IPS-NIHi7 (cell line): ENCODE results near the gene RELN.

Source experiments
- DNase-seq: peaks from one replicate; pipeline ENCODE4 v3.0.0; 2012; ENCODE audit warnings: mixed read lengths; ENCODE audit errors: extremely low spot score

Gene RELN

DNA sequence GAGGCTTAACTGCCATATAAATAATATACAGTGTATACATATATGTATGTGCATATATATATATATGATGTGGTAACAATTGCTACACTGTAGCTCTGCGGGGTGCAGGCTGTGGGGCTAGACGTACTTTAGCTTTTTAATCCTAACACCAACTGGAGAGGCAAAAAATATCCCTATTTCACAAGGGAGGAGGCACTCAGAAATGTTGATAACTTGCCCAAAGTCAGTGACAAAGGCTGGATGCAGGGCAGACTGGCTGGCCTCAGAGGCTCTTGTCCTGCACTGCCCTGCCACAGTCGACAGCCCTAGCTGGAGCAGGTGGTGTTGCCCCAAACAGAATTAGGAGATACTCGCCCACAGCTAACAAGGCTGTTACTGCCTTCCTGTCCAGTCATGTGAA lies 1.5 kb upstream of the RELN start:
- DNase-seq = no peak

- DNase-seq = peak; percentile 64
Measured at GRCh38 chr7:103989785-103990767, 618 bp upstream of the RELN start.

DNA sequence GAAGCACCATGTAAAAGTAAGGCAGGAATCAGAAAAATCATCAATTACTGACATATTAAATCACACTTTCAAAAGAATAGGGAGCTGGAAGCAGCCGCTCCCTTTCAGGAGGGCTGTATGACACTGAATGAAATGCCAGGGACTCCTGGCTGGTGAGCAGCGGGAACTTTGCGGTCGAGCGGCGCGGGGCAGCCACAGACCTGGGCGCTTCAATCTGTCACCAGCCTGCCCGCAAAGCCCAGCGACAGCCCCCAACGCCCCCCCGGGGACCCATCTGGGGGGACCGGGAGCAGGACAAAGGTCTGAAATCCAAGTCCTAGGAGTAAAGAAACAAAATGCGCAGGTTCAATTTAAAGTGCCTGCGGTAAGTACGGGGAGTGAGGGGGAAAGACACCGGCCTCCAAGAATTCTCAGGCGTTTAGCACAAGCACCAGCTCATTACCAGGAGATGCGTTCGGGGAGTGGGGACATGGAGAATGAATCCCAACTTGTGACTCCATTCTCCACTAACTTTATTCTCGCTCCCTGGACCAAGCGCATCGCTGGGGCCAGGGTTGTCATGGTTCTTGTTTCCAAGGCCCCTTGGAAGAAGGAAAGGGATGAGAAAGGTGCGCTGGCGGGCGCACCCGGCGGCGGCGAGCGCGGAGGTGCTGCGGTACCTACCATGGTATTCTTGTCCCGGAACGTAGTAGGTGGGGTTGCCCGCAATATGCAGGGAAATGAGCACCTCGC lies 824 bp downstream of the RELN start:
- peak; percentile 17 for DNase-seq

DNA sequence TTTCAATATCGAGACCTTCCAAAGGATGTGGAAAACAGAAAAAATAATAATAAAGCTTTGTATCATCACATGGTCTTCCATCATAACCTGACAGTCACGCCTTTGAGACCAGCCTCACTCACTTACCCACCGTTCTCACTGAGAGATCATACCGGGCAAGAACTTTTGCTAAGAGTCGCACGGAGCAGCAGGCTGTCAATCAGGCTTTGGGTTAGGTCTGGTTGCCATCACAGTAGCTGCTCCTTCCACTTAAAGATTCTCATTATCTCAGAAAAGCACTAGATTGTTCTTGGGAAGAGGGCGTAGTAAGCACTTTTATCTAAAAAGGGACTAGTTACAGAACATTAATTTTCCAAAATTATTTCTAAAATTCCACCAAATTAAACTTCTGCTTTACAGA lies 2.0 kb downstream of the RELN start:
- no peak for DNase-seq

GRCh38 chr7:103985565-103986126 lies 3.8 kb downstream of the RELN start:
- DNase-seq = no peak

GRCh38 chr7:103984050-103984449 lies 5.4 kb downstream of the RELN start:
- no peak for DNase-seq

- no peak for DNase-seq
Measured at GRCh38 chr7:103983201-103983977, 6.1 kb downstream of the RELN start.

DNA sequence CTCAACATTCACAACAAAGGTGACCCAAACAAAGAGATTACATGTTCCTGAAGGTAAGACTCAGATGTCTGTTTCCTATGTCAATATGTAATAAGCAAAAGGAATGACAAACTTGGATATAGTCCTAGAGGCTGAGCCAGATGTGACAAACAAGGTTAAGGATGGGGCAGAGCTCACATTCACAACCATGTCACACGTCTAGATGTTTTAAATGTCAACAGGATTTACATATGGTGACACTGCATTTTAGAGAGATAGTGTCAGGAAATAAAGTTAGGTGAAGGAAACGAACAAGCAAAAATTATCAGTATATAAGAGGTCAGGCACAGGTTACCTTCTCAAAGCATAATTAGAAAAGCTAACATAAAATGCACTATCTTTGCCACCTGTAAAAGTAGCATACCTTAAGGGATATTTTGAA lies 8.4 kb downstream of the RELN start:
- DNase-seq = no peak

DNA sequence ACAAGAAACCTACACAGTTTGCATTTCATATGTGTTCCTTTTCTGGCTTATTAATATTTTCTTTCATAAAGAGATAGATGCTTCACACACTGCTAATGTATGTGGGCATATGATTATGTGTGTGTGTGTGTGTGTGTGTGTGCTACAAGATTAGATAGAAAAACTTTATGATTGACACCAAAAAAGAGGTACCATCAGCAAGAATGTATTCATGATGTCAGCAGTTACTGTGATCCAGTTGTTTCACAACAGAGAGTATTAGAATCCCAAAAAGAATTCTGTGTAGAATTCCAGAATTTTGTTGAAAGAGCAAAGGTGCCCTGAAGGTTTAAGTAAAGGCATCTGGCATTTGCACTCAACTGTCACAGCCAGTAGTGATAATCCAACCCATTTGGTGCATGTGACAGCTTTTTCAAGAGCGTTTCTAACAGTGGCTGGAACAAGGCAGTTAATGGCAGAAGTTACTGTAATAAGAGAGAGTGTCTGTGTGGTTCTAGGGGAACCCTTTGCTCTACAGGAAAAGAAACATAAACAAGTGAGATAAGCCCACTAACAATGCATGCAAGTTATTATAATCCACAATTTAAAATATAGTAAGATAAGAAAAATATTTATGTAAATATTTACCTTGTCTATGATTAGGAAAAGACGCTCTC lies 16.6 kb downstream of the RELN start:
- DNase-seq = no peak

- DNase-seq = peak; percentile 27
Measured at GRCh38 chr7:103967401-103967800, 22.1 kb downstream of the RELN start.

DNA sequence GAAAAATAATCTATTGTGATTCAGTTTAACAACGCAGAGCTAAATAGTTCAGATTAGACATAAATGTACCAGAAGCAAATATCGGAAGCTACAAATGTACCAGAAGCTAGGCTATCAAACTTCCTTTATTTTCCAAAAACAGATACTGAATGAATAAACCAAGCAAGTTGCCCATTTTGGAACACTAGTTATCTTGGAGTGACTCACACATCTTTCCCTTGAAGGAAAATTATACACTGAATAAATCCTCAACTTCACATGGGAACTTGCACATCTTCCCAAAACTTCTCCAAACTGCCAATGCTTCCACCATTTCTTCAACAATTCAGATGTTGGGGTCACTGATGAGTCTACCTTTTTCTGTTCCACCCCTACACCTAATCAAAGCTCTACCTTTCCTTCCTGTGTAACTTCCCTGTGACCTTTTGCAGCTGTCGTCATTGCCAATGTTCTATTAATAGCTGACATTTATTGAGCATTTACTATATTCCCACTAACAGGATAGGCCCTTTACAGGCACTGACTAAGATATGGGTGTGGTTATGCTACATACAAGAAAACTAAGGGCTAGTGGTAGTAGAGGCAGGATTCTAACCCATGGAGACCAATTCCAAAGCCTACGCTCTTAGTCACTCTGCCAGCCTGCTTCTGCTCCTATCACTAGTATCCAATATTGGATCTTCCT lies 22.7 kb downstream of the RELN start:
- DNase-seq = no peak

GRCh38 chr7:103964269-103964668 lies 25.2 kb downstream of the RELN start:
- no peak for DNase-seq

- DNase-seq = no peak
Measured at GRCh38 chr7:103962070-103962469, 27.4 kb downstream of the RELN start.

DNA sequence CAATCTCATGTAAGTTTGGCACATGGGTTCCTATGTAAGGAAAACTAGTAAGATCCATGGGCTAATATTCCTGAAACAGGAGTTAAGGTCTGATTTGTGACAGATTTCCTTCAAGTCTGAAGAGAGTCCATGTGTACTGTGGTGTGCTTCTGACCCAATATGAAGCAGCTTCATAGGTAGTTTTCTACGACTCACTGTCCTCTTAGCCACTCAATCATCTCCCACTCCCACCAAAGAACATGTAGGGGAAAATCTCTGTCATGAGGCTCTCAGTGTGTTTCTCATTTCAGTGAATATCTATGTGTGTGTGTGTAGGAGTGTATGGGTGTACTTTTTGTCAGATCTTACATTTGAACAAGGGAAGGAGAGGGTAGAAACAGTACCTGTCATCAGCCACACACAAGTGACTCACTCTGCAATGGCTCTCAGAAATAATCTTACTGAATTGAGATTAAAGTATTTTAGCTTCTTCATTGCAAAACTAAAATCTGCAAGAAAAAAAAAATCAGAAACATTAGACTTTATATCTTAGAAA lies 31.1 kb downstream of the RELN start:
- no peak for DNase-seq

- no peak for DNase-seq
Measured at GRCh38 chr7:103955985-103956384, 33.5 kb downstream of the RELN start.

GRCh38 chr7:103952408-103952807 lies 37.0 kb downstream of the RELN start:
- DNase-seq = no peak

GRCh38 chr7:103951311-103951710 lies 38.1 kb downstream of the RELN start:
- no peak for DNase-seq

DNA sequence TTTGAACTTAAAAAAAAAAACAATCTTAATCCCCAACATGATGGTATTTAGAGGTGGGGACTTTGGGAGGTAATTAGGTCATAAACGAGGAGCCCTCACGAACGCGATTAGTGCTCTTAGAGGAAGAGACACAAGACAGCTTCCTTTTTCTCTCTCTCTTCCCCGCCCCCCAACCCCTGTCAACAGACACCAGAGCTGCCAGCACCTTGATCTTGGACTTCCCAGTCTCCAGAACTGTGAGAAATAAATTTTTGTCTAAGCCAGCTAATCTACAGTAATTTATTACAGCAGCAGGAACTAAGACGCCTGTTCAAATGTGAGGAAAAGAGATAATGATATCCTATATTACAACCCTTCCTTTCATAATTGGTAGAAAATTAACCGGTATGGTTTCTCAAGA lies 40.1 kb downstream of the RELN start:
- DNase-seq = no peak

- DNase-seq = no peak
Measured at GRCh38 chr7:103947026-103947655, 42.3 kb downstream of the RELN start.
